PC-9 (cell line): ENCODE data around the gene FARP1. TPM values are rescaled to one million over a fixed set of nuclear protein-coding genes. Genes with fewer than 3 reads are reported as not detected.

ENCODE experiments used
- BruUV-seq: library from RNA; stranded (reverse); fragments of 400-500 nt; replicated peaks from 2 replicates; lab custom pipeline; 2021; lab: Mats Ljungman, UMichigan
- CTCF ChIA-PET: fragments of 300-600 bp; sonication (Branson Sonifier 250); formaldehyde crosslinking; loops from one replicate; lab custom pipeline; 2022; ENCODE audit warnings: antibody characterized with exemption; lab: Charles Lee
- POLR2A ChIA-PET: fragments of 300-600 bp; sonication (Branson Sonifier 250); formaldehyde crosslinking; loops from one replicate; lab custom pipeline; 2022; ENCODE audit warnings: antibody characterized with exemption; ENCODE audit not compliant: unreplicated experiment; lab: Charles Lee
- DNase-seq, 2 experiments: peaks; one replicate each; pipeline versions ENCODE4 v3.0.0 to v3.0.0-alpha.2; 2015 to 2022; ENCODE audit warnings: mixed read lengths in 1 of 2
- H2AFZ ChIP-seq: fragments of 200-600 bp; sonication (generic); 2 replicates; pipeline ENCODE4 v1.8.1; 2017; ENCODE audit warnings: antibody characterized with exemption
- H3F3A ChIP-seq: fragments of 200-600 bp; sonication (generic); 2 replicates; pipeline ENCODE4 v1.8.1; 2017; ENCODE audit warnings: antibody characterized with exemption, mild to moderate bottlenecking, low read depth; ENCODE audit not compliant: insufficient read depth
- H3K27ac ChIP-seq: fragments of 200-600 bp; sonication (generic); 2 replicates; pipeline ENCODE4 v1.6.1; 2016; ENCODE audit warnings: mixed run types
- H3K27me3 ChIP-seq: fragments of 200-600 bp; sonication (generic); 2 replicates; pipeline ENCODE4 v1.6.1; 2016; ENCODE audit warnings: low read depth, mixed run types; ENCODE audit not compliant: insufficient read depth
- H3K36me3 ChIP-seq: fragments of 200-600 bp; sonication (generic); 2 replicates; pipeline ENCODE4 v1.6.1; 2016; ENCODE audit warnings: low read depth, mixed run types
- H3K4me1 ChIP-seq: fragments of 200-600 bp; sonication (generic); replicated peaks from 2 replicates; pipeline ENCODE4 v1.6.1; 2016; ENCODE audit warnings: mixed run types; ENCODE audit not compliant: insufficient read depth
- H3K4me2 ChIP-seq: fragments of 200-600 bp; sonication (generic); 2 replicates; pipeline ENCODE4 v1.6.1; 2017; ENCODE audit warnings: mixed run types
- H3K4me3 ChIP-seq: fragments of 200-600 bp; sonication (generic); 2 replicates; pipeline ENCODE4 v1.6.1; 2016; ENCODE audit warnings: mixed run types
- H3K79me2 ChIP-seq: fragments of 200-600 bp; sonication (generic); 2 replicates; pipeline ENCODE4 v1.6.1; 2017; ENCODE audit warnings: low read depth, mixed run types
- H3K9me2 ChIP-seq: fragments of 200-600 bp; sonication (generic); 2 replicates; pipeline ENCODE4 v1.8.1; 2017; ENCODE audit warnings: mild to moderate bottlenecking; ENCODE audit not compliant: insufficient read depth
- H3K9me3 ChIP-seq: fragments of 200-600 bp; sonication (generic); 2 replicates; pipeline ENCODE4 v1.8.1; 2016; ENCODE audit warnings: low read depth; ENCODE audit not compliant: insufficient read depth
- H4K20me1 ChIP-seq: fragments of 200-600 bp; sonication (generic); 2 replicates; pipeline ENCODE4 v1.8.1; 2017; ENCODE audit not compliant: insufficient read depth
- CTCF ChIP-seq: fragments of 200-600 bp; sonication (generic); conservative IDR thresholded peaks from 2 replicates; pipeline ENCODE4 v1.6.1; 2017; ENCODE audit warnings: mixed run types, antibody characterized with exemption, mild to moderate bottlenecking, moderate library complexity
- EZH2 ChIP-seq: fragments of 200-600 bp; sonication (generic); IDR thresholded peaks from 2 replicates; pipeline ENCODE4 v1.8.0; 2017; ENCODE audit warnings: antibody characterized with exemption, low read depth
- intact Hi-C: fragments of 100-400 bp; cut with micrococcal nuclease; formaldehyde crosslinking; loops from one replicate; pipeline ENCODE4 v1.10.0; 2022; ENCODE audit not compliant: unreplicated experiment
- total RNA-seq: library from RNA; stranded (reverse); gene quantifications from 2 replicates; pipeline ENCODE4 v1.2.3, GENCODE V29; 2021

The FARP1 gene
- total RNA-seq, 1 experiment from 2014 or later, result 62.1 TPM

- Histone ChIP-seq H3K4me3 (no peak overlapping the region), H2AFZ (no peak overlapping the region), H3K79me2 (no peaks in the 10 kb centered on the region), H3K4me1 (peaks cover 7% of the 10 kb centered on the region), H3K36me3 (no peaks in the 10 kb centered on the region), H3K27ac (no peak overlapping the region), H3K9me2 (no peaks in the 10 kb centered on the region), H3K9me3 (no peaks in the 10 kb centered on the region), H3F3A (no peaks in the 10 kb centered on the region), H4K20me1 (no peaks in the 10 kb centered on the region), H3K4me2 (no peak overlapping the region), H3K27me3 (no peaks in the 10 kb centered on the region)
- DNase-seq, result no peak
- BruUV-seq, result no TSS peak
- TF ChIP-seq CTCF, result no peak
- no peak for TF ChIP-seq EZH2
- intact Hi-C loops, result no loop called here
- ChIA-PET POLR2A (no interaction called here), CTCF (no interaction called here)
Measured at GRCh38 chr13:98253526-98253925, 110.6 kb downstream of the FARP1 start.

GRCh38 chr13:98254513-98254912, 111.6 kb downstream of the FARP1 start:
- intact Hi-C loops, result no loop called here
- POLR2A ChIA-PET, result no interaction called here
- no peak for TF ChIP-seq EZH2
- no peak for TF ChIP-seq CTCF
- peaks cover 7% of the 10 kb centered on the region for H3K4me1 ChIP-seq
- no peaks in the 10 kb centered on the region for H3K79me2 ChIP-seq
- no peaks in the 10 kb centered on the region for H3K9me3 ChIP-seq
- CTCF ChIA-PET, result no interaction called here
- H3F3A ChIP-seq, result no peaks in the 10 kb centered on the region
- H3K9me2 ChIP-seq, result no peaks in the 10 kb centered on the region
- H3K4me3 ChIP-seq, result no peak overlapping the region
- H3K27ac ChIP-seq, result no peak overlapping the region
- BruUV-seq, result no TSS peak
- H2AFZ ChIP-seq, result no peak overlapping the region
- H3K4me2 ChIP-seq, result no peak overlapping the region
- H3K27me3 ChIP-seq, result no peaks in the 10 kb centered on the region
- H4K20me1 ChIP-seq, result no peaks in the 10 kb centered on the region
- DNase-seq, result no peak
- H3K36me3 ChIP-seq, result no peaks in the 10 kb centered on the region

- no peak for DNase-seq
- H3K9me3 ChIP-seq, result no peaks in the 10 kb centered on the region
- H4K20me1 ChIP-seq, result no peaks in the 10 kb centered on the region
- H3K4me1 ChIP-seq, result peaks cover 7% of the 10 kb centered on the region
- no peaks in the 10 kb centered on the region for H3K36me3 ChIP-seq
- H2AFZ ChIP-seq, result no peak overlapping the region
- no peak overlapping the region for H3K27ac ChIP-seq
- intact Hi-C loops, result no loop called here
- no peaks in the 10 kb centered on the region for H3K27me3 ChIP-seq
- H3K79me2 ChIP-seq, result no peaks in the 10 kb centered on the region
- TF ChIP-seq EZH2, result no peak
- no peak for TF ChIP-seq CTCF
- H3K4me3 ChIP-seq, result no peak overlapping the region
- H3F3A ChIP-seq, result no peaks in the 10 kb centered on the region
- H3K9me2 ChIP-seq, result no peaks in the 10 kb centered on the region
- no peak overlapping the region for H3K4me2 ChIP-seq
- POLR2A ChIA-PET, result no interaction called here
- CTCF ChIA-PET, result no interaction called here
- BruUV-seq, result no TSS peak
Measured at GRCh38 chr13:98258226-98258625, 115.3 kb downstream of the FARP1 start.
